ENCODE measurements around the gene FEV.

FEV gene

DNA sequence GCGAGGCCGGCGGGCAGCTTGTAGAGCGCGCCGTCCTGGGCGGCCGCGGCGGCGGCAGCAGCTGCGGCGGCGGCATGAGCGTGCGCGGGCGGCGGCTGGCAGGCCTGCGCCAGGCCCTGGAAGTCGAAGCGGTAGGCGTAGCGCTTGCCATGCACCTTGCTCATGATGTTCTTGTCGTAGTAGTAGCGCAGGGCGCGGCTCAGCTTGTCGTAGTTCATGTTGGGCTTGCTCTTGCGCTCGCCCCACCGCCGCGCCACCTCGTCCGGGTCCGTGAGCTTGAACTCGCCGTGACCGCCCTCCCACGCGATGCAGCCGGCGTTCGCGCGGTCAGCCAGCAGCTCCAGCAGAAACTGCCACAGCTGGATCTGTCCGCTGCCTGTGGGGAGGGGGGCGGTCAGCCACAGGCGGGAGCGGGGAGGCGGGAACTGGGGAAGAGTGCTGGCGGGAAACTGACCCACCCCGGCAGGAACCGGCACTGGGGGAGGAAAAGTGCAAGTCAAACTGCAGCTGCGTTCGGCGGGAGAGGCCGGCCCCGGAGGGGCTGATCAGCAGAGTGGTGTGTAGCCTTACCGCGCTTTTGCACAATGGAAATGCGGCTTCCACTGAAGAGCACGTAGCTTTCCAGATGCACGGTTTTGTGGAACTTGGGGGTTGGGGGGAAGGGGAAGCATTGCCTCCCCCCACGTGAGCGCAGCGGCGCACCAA lies 3.0 kb downstream of the FEV start:
- Histone ChIP-seq H3K9me2 (replicated peaks; ENCODE audit: insufficient read depth, low read length) (no peaks in the 10 kb centered on the region), H3K36me3 (ENCODE audit: low read length) (no peaks in the 10 kb centered on the region), H3K27ac (ENCODE audit: low read depth, low read length) (no peak overlapping the region), H3K79me2 (ENCODE audit: insufficient read depth, low read length) (no peaks in the 10 kb centered on the region), H3K9ac (ENCODE audit: low read length) (no peak overlapping the region), H3K4me3 (ENCODE audit: insufficient read depth, low read length, poor library complexity, severe bottlenecking) (no peak overlapping the region), H3K27me3 (ENCODE audit: low read length) (no peaks in the 10 kb centered on the region), H3K4me2 (ENCODE audit: low read depth, low read length, poor library complexity, severe bottlenecking) (no peak overlapping the region), H3F3A (ENCODE audit: insufficient read depth) (no peaks in the 10 kb centered on the region), H4K20me1 (ENCODE audit: low read depth, low read length) (no peaks in the 10 kb centered on the region), H3K9me3 (ENCODE audit: insufficient read depth, low read length) (no peaks in the 10 kb centered on the region), H2AFZ (ENCODE audit: low read depth, low read length, severe bottlenecking) (no peak overlapping the region)
- no peak for TF ChIP-seq EZH2phosphoT487 (conservative IDR thresholded peaks at IDR 0.05; ENCODE audit: low read length)
- TF ChIP-seq, protein P1, sequence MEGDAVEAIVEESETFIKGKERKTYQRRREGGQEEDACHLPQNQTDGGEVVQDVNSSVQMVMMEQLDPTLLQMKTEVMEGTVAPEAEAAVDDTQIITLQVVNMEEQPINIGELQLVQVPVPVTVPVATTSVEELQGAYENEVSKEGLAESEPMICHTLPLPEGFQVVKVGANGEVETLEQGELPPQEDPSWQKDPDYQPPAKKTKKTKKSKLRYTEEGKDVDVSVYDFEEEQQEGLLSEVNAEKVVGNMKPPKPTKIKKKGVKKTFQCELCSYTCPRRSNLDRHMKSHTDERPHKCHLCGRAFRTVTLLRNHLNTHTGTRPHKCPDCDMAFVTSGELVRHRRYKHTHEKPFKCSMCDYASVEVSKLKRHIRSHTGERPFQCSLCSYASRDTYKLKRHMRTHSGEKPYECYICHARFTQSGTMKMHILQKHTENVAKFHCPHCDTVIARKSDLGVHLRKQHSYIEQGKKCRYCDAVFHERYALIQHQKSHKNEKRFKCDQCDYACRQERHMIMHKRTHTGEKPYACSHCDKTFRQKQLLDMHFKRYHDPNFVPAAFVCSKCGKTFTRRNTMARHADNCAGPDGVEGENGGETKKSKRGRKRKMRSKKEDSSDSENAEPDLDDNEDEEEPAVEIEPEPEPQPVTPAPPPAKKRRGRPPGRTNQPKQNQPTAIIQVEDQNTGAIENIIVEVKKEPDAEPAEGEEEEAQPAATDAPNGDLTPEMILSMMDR (IDR thresholded peaks at IDR 0.05; ENCODE audit: insufficient read depth, low read length, poor library complexity, severe bottlenecking), result no peak

- no peaks in the 10 kb centered on the region for H3K36me3 ChIP-seq (ENCODE audit: low read length)
- H2AFZ ChIP-seq (ENCODE audit: low read depth, low read length, severe bottlenecking), result no peak overlapping the region
- no peak for TF ChIP-seq EZH2phosphoT487 (conservative IDR thresholded peaks at IDR 0.05; ENCODE audit: low read length)
- TF ChIP-seq, protein P1 (IDR thresholded peaks at IDR 0.05; ENCODE audit: insufficient read depth, low read length, poor library complexity, severe bottlenecking), result no peak
- H3F3A ChIP-seq (ENCODE audit: insufficient read depth), result no peaks in the 10 kb centered on the region
- H4K20me1 ChIP-seq (ENCODE audit: low read depth, low read length), result no peaks in the 10 kb centered on the region
- H3K4me3 ChIP-seq (ENCODE audit: insufficient read depth, low read length, poor library complexity, severe bottlenecking), result no peak overlapping the region
- H3K9me2 ChIP-seq (replicated peaks; ENCODE audit: insufficient read depth, low read length), result no peaks in the 10 kb centered on the region
- H3K27me3 ChIP-seq (ENCODE audit: low read length), result no peaks in the 10 kb centered on the region
- no peak overlapping the region for H3K27ac ChIP-seq (ENCODE audit: low read depth, low read length)
- no peak overlapping the region for H3K4me2 ChIP-seq (ENCODE audit: low read depth, low read length, poor library complexity, severe bottlenecking)
- no peaks in the 10 kb centered on the region for H3K9me3 ChIP-seq (ENCODE audit: insufficient read depth, low read length)
- H3K9ac ChIP-seq (ENCODE audit: low read length), result no peak overlapping the region
- H3K79me2 ChIP-seq (ENCODE audit: insufficient read depth, low read length), result no peaks in the 10 kb centered on the region
Measured at GRCh38 chr2:218981390-218981880, 3.5 kb downstream of the FEV start.

GRCh38 chr2:218980735-218981389 lies 4.1 kb downstream of the FEV start:
- no peaks in the 10 kb centered on the region for H3K9me3 ChIP-seq (ENCODE audit: insufficient read depth, low read length)
- no peaks in the 10 kb centered on the region for H3K27me3 ChIP-seq (ENCODE audit: low read length)
- no peaks in the 10 kb centered on the region for H3K9me2 ChIP-seq (replicated peaks; ENCODE audit: insufficient read depth, low read length)
- H4K20me1 ChIP-seq (ENCODE audit: low read depth, low read length), result no peaks in the 10 kb centered on the region
- H3K36me3 ChIP-seq (ENCODE audit: low read length), result no peaks in the 10 kb centered on the region
- H3K4me2 ChIP-seq (ENCODE audit: low read depth, low read length, poor library complexity, severe bottlenecking), result no peak overlapping the region
- TF ChIP-seq EZH2phosphoT487 (conservative IDR thresholded peaks at IDR 0.05; ENCODE audit: low read length), result no peak
- TF ChIP-seq, protein P1 (IDR thresholded peaks at IDR 0.05; ENCODE audit: insufficient read depth, low read length, poor library complexity, severe bottlenecking), result no peak
- no peaks in the 10 kb centered on the region for H3F3A ChIP-seq (ENCODE audit: insufficient read depth)
- H3K79me2 ChIP-seq (ENCODE audit: insufficient read depth, low read length), result no peaks in the 10 kb centered on the region
- no peak overlapping the region for H3K27ac ChIP-seq (ENCODE audit: low read depth, low read length)
- H3K4me3 ChIP-seq (ENCODE audit: insufficient read depth, low read length, poor library complexity, severe bottlenecking), result no peak overlapping the region
- H3K9ac ChIP-seq (ENCODE audit: low read length), result no peak overlapping the region
- H2AFZ ChIP-seq (ENCODE audit: low read depth, low read length, severe bottlenecking), result no peak overlapping the region
